ENCODE measurements around the gene GDF2. TPM values are rescaled to one million over a fixed set of nuclear protein-coding genes. Genes with fewer than 3 reads are reported as not detected.

GDF2 gene
- total and polyA plus RNA-seq, 4 donors, result not detected

GRCh38 chr10:47323087-47323486, 833 bp downstream of the GDF2 start:
- DNase-seq (no peak), ATAC-seq (ENCODE audit: insufficient read depth, low FRiP score) (no peak)
- no peak overlapping the region for H3K9ac ChIP-seq (ENCODE audit: insufficient read depth in 1 of 2, low read length in 2 of 2)
- no peaks in the 10 kb centered on the region for H3K36me3 ChIP-seq (ENCODE audit: control insufficient read depth in 4 of 4, insufficient read depth in 4 of 4, low read length in 4 of 4)
- H3K9me3 ChIP-seq (ENCODE audit: control insufficient read depth in 4 of 4, insufficient read depth in 3 of 4, low read length in 3 of 4), result peaks cover 0 to 2% (median 0%) of the 10 kb centered on the region in 4 donors
- H3K27ac ChIP-seq (ENCODE audit: low read depth in 1 of 2, low read length in 1 of 2), result no peak overlapping the region
- 55 to 86% methylated on average over 1 of the region's 1 CpG for WGBS, 2 donors
- no peak for TF ChIP-seq CTCF (IDR thresholded peaks at IDR 0.05; ENCODE audit: control extremely low read depth, extremely low read depth)
- H3K4me3 ChIP-seq, result no peak overlapping the region
- peaks cover 0 to 31% (median 4%) of the 10 kb centered on the region in 5 donors for H3K4me1 ChIP-seq (ENCODE audit: control insufficient read depth in 5 of 5, insufficient read depth in 5 of 5, low read length in 5 of 5)
- no peaks in the 10 kb centered on the region for H3K27me3 ChIP-seq (ENCODE audit: control insufficient read depth in 3 of 3, insufficient read depth in 3 of 3, low read length in 2 of 3)

GRCh38 chr10:47323636-47324296, 1.5 kb downstream of the GDF2 start:
- DNase-seq (no peak), ATAC-seq (ENCODE audit: insufficient read depth, low FRiP score) (no peak)
- no peaks in the 10 kb centered on the region for H3K36me3 ChIP-seq (ENCODE audit: control insufficient read depth in 4 of 4, insufficient read depth in 4 of 4, low read length in 4 of 4)
- no peak overlapping the region for H3K4me3 ChIP-seq
- no peak overlapping the region for H3K27ac ChIP-seq (ENCODE audit: low read depth in 1 of 2, low read length in 1 of 2)
- 56 to 71% methylated on average over 5 of the region's 5 CpGs for WGBS, 2 donors
- peaks cover 0 to 2% (median 0%) of the 10 kb centered on the region in 4 donors for H3K9me3 ChIP-seq (ENCODE audit: control insufficient read depth in 4 of 4, insufficient read depth in 3 of 4, low read length in 3 of 4)
- no peaks in the 10 kb centered on the region for H3K27me3 ChIP-seq (ENCODE audit: control insufficient read depth in 3 of 3, insufficient read depth in 3 of 3, low read length in 2 of 3)
- TF ChIP-seq CTCF (IDR thresholded peaks at IDR 0.05; ENCODE audit: control extremely low read depth, extremely low read depth), result no peak
- no peak overlapping the region for H3K9ac ChIP-seq (ENCODE audit: insufficient read depth in 1 of 2, low read length in 2 of 2)
- peaks cover 0 to 31% (median 4%) of the 10 kb centered on the region in 5 donors for H3K4me1 ChIP-seq (ENCODE audit: control insufficient read depth in 5 of 5, insufficient read depth in 5 of 5, low read length in 5 of 5)

GRCh38 chr10:47325303-47326291, 3.3 kb downstream of the GDF2 start:
- Histone ChIP-seq H3K9me3 (ENCODE audit: control insufficient read depth in 4 of 4, insufficient read depth in 3 of 4, low read length in 3 of 4) (peaks cover 0 to 2% (median 0%) of the 10 kb centered on the region in 4 donors), H3K27ac (ENCODE audit: low read depth in 1 of 2, low read length in 1 of 2) (no peak overlapping the region), H3K36me3 (ENCODE audit: control insufficient read depth in 4 of 4, insufficient read depth in 4 of 4, low read length in 4 of 4) (no peaks in the 10 kb centered on the region), H3K4me3 (no peak overlapping the region), H3K4me1 (ENCODE audit: control insufficient read depth in 5 of 5, insufficient read depth in 5 of 5, low read length in 5 of 5) (peaks cover 0 to 31% (median 4%) of the 10 kb centered on the region in 5 donors), H3K9ac (ENCODE audit: insufficient read depth in 1 of 2, low read length in 2 of 2) (no peak overlapping the region), H3K27me3 (ENCODE audit: control insufficient read depth in 3 of 3, insufficient read depth in 3 of 3, low read length in 2 of 3) (no peaks in the 10 kb centered on the region)
- ATAC-seq (ENCODE audit: insufficient read depth, low FRiP score), result no peak
- 94% methylated on average over 30 of the region's 30 CpGs for WGBS, 2 donors
- no peak for TF ChIP-seq CTCF (IDR thresholded peaks at IDR 0.05; ENCODE audit: control extremely low read depth, extremely low read depth)
- DNase-seq, result peak in 1 of 3 donors; percentile 10

Data from lung (tissue), 12 donors.